ENCODE results near the gene ATP5F1E.

Gene ATP5F1E

DNA sequence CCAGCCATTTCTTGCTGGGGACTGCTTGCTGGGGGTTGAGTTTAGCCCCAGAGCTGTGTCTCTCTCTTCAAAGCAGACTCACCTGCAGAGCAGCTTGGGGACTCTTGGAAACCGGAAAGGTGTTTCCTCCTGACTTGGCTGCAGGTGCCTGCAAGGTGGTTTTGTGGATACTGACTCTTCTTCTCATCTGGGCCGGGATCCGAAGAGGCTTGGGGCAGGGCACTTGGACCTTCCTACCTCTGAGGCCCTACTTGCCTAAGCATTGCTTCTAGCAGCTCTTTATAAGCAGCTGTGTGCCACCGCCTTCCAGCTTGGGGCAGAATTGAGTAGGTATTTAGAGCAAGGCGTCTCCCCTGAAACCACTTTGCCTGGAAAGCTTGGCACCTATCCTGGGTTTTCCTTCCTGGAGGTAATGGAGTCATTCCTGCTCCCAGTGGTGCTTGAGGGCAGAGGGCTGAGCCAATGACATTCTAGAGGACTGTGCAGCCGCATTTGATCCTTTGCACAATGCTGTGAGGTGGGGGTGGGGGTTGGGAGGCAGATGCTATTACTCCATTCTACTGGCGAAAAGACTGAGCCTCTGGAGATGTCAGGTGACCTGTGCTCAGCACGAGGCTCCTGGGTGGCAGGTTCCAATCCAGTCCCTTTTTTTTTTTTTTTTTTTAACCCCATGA, 21.7 kb downstream of the ATP5F1E start:
- TF ChIP-seq, protein P1, sequence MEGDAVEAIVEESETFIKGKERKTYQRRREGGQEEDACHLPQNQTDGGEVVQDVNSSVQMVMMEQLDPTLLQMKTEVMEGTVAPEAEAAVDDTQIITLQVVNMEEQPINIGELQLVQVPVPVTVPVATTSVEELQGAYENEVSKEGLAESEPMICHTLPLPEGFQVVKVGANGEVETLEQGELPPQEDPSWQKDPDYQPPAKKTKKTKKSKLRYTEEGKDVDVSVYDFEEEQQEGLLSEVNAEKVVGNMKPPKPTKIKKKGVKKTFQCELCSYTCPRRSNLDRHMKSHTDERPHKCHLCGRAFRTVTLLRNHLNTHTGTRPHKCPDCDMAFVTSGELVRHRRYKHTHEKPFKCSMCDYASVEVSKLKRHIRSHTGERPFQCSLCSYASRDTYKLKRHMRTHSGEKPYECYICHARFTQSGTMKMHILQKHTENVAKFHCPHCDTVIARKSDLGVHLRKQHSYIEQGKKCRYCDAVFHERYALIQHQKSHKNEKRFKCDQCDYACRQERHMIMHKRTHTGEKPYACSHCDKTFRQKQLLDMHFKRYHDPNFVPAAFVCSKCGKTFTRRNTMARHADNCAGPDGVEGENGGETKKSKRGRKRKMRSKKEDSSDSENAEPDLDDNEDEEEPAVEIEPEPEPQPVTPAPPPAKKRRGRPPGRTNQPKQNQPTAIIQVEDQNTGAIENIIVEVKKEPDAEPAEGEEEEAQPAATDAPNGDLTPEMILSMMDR (IDR thresholded peaks at IDR 0.05; ENCODE audit: insufficient read depth, low read length, poor library complexity, severe bottlenecking): no peak
- Histone ChIP-seq H3K4me3 (replicated peaks; ENCODE audit: low read depth, low read length) (no peak overlapping the region), H3K27me3 (replicated peaks; ENCODE audit: control insufficient read depth, insufficient read depth, low read length) (no peaks in the 10 kb centered on the region), H3K36me3 (ENCODE audit: control insufficient read depth, insufficient read depth, low read length) (peaks cover 2% of the 10 kb centered on the region; the same call in 1 of the 2 replicates)
- DNase-seq (ENCODE audit: extremely low read depth, insufficient read length): no peak

DNA sequence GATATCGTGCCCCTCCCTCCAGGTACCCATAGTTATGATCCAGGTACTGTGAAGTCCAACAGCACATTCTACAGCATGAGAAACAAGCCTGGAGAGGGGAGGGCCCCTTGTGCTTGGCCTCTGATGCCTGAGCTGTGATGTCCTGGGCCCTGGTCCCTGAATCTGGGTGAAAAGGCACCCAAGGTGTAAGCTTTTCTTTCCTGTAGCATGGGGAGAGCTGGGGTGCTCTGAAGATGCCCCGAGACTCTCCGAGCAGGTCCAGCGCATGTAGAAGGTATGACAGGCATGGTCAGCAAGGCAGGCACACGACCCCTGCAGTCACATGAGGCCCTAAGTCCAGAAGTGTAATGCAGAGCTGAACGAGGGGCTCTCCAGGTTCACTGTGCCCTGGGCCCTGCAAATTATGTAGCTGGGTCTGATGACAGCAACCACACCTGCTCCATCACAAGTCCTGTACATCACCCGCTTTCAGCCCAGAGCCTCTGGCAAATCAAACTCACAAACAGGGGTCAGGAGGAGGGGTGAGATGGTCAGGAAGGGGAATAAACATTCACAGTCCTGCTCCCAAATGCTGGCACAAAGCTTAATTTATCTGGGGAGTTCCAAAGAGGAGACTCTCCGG, 23.3 kb downstream of the ATP5F1E start:
- Histone ChIP-seq H3K27me3 (replicated peaks; ENCODE audit: control insufficient read depth, insufficient read depth, low read length) (no peaks in the 10 kb centered on the region), H3K4me3 (replicated peaks; ENCODE audit: low read depth, low read length) (no peak overlapping the region), H3K36me3 (ENCODE audit: control insufficient read depth, insufficient read depth, low read length) (peaks cover 2% of the 10 kb centered on the region; the same call in 1 of the 2 replicates)
- TF ChIP-seq, protein P1 (IDR thresholded peaks at IDR 0.05; ENCODE audit: insufficient read depth, low read length, poor library complexity, severe bottlenecking): no peak
- no peak for DNase-seq (ENCODE audit: extremely low read depth, insufficient read length)

DNA sequence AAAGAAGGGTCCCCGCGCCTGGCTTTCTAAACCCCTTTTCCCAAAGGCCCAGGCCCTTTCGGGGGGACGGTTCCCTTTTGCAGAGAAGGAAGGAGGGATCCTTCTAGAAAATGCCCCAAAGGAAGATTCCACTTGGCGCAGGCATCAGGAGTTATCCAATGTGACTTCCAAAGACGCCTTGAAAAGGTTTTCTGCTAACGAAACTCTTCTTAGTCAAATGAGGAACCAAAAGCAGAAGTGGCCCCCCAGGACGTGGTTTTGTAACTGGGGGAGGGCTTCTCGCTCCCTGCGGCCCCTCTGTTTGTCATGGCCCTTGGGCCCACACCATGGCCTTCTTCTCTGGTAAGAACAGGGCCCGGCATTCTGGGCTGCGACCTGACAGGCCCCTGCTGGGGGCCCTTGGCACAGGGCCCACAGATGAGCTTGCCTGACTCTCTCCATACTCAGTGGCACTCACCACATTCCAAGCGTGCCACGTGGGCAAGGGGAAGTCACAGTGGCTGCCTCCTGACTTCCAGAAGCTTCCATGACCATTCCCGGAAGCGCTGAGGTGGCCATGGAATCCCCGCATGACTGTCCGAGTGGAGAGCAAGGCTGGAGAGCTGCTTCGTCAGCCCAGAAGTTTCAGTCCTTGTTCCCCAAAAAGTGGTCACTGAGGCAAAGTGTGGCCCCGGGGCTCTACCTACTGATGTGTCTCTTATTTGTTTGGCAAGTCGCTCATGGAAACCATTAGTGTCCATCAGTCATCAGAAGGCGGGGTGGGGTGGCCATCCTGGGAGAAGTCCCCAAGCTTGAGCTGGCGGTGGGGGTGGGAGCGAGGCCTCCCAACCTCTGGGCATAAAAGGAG, 24.2 kb downstream of the ATP5F1E start:
- peaks cover 9% of the 10 kb centered on the region for H3K36me3 ChIP-seq (ENCODE audit: control insufficient read depth, insufficient read depth, low read length)
- TF ChIP-seq, protein P1 (IDR thresholded peaks at IDR 0.05; ENCODE audit: insufficient read depth, low read length, poor library complexity, severe bottlenecking): no peak
- no peaks in the 10 kb centered on the region for H3K27me3 ChIP-seq (replicated peaks; ENCODE audit: control insufficient read depth, insufficient read depth, low read length)
- peak; percentile 88 for DNase-seq (ENCODE audit: extremely low read depth, insufficient read length)
- peak overlapping the region; percentile 76 for H3K4me3 ChIP-seq (replicated peaks; ENCODE audit: low read depth, low read length)

DNA sequence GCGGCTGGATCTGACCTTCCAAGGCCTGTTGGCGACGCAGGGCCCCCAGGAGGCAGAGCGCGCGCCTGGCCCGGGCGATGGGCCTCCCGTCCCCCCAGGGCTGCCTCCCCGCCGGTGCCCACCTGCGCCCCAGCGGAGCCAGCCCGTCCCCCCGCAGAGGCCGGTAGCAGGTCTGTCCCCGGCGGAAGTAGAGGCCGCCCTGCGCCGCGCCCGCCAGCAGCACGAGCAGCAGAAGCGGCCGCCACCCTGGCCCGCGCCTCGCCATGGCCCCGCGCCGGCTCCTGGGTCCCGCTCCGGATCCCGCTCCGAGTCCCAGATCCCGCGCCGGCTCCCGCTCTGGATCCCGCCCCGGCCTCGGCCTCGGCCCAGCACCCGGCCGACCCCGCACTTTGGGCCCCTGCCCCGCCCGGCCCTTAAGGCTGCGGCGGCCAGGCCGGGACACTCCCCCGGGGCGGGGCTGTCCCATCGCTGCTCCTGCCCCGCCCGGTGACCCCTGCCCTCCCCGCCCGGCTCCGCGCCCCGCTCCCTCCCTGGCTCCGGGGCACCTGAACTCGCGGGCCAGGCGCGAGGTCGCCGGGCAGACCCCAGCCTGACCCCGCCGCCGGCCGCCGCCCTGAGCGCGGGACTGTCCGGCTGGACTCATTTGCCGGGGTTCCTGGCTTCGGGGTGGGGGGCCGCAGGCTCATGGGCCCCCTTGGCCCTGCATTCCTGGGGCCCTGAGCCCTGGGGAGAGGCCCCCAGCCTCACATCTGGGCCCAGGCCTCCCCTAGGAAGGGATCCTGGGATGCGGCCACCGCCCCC, 25.1 kb downstream of the ATP5F1E start, which contains the start of gene CTSZ:
Gene CTSZ (minus strand): TSS at position 391 of the 801 bp plus-strand sequence. CDS start 126 bp downstream, at position 265.
- Histone ChIP-seq H3K4me3 (replicated peaks; ENCODE audit: low read depth, low read length) (peak within 1 kb of the TSS; percentile 76), H3K27me3 (replicated peaks; ENCODE audit: control insufficient read depth, insufficient read depth, low read length) (no peaks in the 10 kb centered on the region), H3K36me3 (ENCODE audit: control insufficient read depth, insufficient read depth, low read length) (peaks cover 16% of the 10 kb centered on the region)
- TF ChIP-seq, protein P1 (IDR thresholded peaks at IDR 0.05; ENCODE audit: insufficient read depth, low read length, poor library complexity, severe bottlenecking): no peak
- DNase-seq (ENCODE audit: extremely low read depth, insufficient read length): peak; percentile 78

DNA sequence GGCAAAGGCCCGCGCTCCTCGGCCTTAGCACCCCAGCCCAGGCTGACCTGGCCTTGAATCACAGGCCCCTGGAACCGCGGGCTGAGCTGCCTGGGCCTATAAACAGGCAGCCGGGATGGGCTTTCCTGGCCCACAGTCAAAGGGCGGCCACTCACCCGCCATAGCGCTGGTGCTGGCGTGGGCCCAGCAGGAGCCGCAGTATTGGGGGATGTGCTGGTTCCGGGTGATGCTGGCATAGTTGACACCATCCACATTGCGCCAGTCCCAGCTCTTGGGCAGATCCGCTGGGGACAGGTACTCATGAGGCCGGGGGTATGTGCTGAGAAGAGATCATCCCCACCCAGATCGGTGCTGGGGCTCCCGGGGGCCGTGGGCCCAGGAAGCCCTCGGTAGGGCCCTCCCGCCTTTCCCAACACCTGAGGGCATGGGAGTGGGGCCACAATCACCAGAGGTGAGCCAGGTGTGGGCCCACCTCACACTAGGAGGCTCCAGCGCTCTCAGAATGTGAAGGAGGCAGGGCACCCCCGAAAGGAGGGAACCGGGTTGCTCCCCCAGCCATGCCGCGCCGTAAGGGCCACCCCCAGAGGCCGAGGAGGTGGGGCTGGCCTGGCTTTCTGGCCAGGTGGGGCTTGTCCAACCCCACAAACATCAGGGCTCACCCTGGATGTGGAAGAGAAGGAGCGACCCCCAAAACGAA, 25.8 kb downstream of the ATP5F1E start:
- Histone ChIP-seq H3K36me3 (ENCODE audit: control insufficient read depth, insufficient read depth, low read length) (peaks cover 24% of the 10 kb centered on the region), H3K27me3 (replicated peaks; ENCODE audit: control insufficient read depth, insufficient read depth, low read length) (no peaks in the 10 kb centered on the region), H3K4me3 (replicated peaks; ENCODE audit: low read depth, low read length) (peak overlapping the region; percentile 76)
- TF ChIP-seq, protein P1 (IDR thresholded peaks at IDR 0.05; ENCODE audit: insufficient read depth, low read length, poor library complexity, severe bottlenecking): no peak
- peak; percentile 59 for DNase-seq (ENCODE audit: extremely low read depth, insufficient read length)

All from GM06990 (cell line).